GM12892 (cell line): ENCODE measurements around the gene LILRA2.

Source experiments
- POLR2A ChIP-seq: IDR thresholded peaks from 2 replicates; pipeline ENCODE4 v1.6.1; 2011; ENCODE audit warnings: low read depth, low read length, control low read depth
- POLR2AphosphoS5 ChIP-seq: IDR thresholded peaks from 2 replicates; pipeline ENCODE4 v1.6.1; 2011; ENCODE audit warnings: low read depth, low read length, control low read depth
- TAF1 ChIP-seq: IDR thresholded peaks from 2 replicates; pipeline ENCODE4 v1.6.1; 2011; ENCODE audit warnings: low read depth, mild to moderate bottlenecking, control low read depth, low read length, borderline replicate concordance

GRCh38 chr19:54577334-54577733, 3.7 kb downstream of the LILRA2 start:
- TF ChIP-seq POLR2A, result no peak
- TF ChIP-seq POLR2AphosphoS5, result no peak
- TF ChIP-seq TAF1, result no peak
